Measurements from ENCODE around the gene APOC1.

Gene APOC1

GRCh38 chr19:44955505-44956439 lies 41.4 kb downstream of the APOC1 start:
- DNase-seq (ENCODE audit: low spot score): no peak

- DNase-seq (ENCODE audit: low spot score): no peak
These were observed 43.1 kb downstream of the APOC1 start for GRCh38 chr19:44957526-44957925.

- DNase-seq (ENCODE audit: low spot score): no peak
These were observed 43.7 kb downstream of the APOC1 start for GRCh38 chr19:44958090-44958489.

GRCh38 chr19:44959691-44960090 lies 45.3 kb downstream of the APOC1 start:
- DNase-seq (ENCODE audit: low spot score): no peak

- no peak for DNase-seq (ENCODE audit: low spot score)
These were observed 46.7 kb downstream of the APOC1 start for GRCh38 chr19:44960906-44961728.

GRCh38 chr19:44961821-44962220 lies 47.4 kb downstream of the APOC1 start:
- no peak for DNase-seq (ENCODE audit: low spot score)

- DNase-seq (ENCODE audit: low spot score): no peak
These were observed 53.7 kb downstream of the APOC1 start for GRCh38 chr19:44968118-44968517.

- no peak for DNase-seq (ENCODE audit: low spot score)
These were observed 54.3 kb downstream of the APOC1 start for GRCh38 chr19:44968670-44969069.
